Left cardiac atrium (tissue), 4 donors: ENCODE data around the gene HSPB9. TPM values are rescaled to one million over a fixed set of nuclear protein-coding genes. Genes with fewer than 3 reads are reported as not detected.

Experiments
- ATAC-seq, 2 donors: fragments of 200-7000 bp; cut with Tn5 transposase; one replicate each; pipeline ENCODE4 v1.9.1; 2020; ENCODE audit warnings: mild to moderate bottlenecking in 2 of 2, moderate library complexity in 2 of 2
- DNase-seq: peaks from one replicate; pipeline ENCODE4 v3.0.0-alpha.2; 2020
- intact Hi-C, 2 donors: fragments of 100-400 bp; cut with DNase I; formaldehyde crosslinking; loops; one replicate each; pipeline versions ENCODE4 v1.14.1 to v1.15.1; 2022 to 2023
- long read RNA-seq: library from polyadenylated mRNA; unstranded; transcript quantifications from one replicate; pipeline ENCODE4 v2.0.0, GENCODE V29; 2021
- total RNA-seq, 2 donors: library from RNA; stranded (reverse); fragmentation: NEBNext Ultra II Directional; extraction: Animal tissue kit (Norgen Biotek cat#: 25700); gene quantifications; one replicate each; pipeline ENCODE4 v1.2.1, GENCODE V29; 2021
- donor health status: DM: no; HTN: yes; CAD: no.
- donor health status: DM: no; HTN: yes; CAD: no; lungs with severe emphysema.
- donor health status: DM: yes; HTN: yes; CAD: no.
- donor health status: Dilated cardiomyopathy.

The HSPB9 gene
- total RNA-seq: under 1 TPM in 1 of 2 donors, not detected in 1; 0.24 TPM
- long read RNA-seq, partial matches to known transcripts: 0 of 1 reads
- long read RNA-seq, other reads (novel, unspliced or antisense): 0 of 1 reads

GRCh38 chr17:42122371-42123303 lies at the start of gene HSPB9:
Gene HSPB9, plus strand, starts transcription at chr17:42122804. Its CDS starts 47 bp downstream, at chr17:42122851.
- intact Hi-C loops: no loop called here
- DNase-seq: peak; percentile 72
- peak in 1 of 2 donors; percentile 67 for ATAC-seq

GRCh38 chr17:42075789-42076188 lies 46.8 kb upstream of the HSPB9 start:
- DNase-seq (no peak), ATAC-seq (no peak)
- intact Hi-C loops: no loop called here

- DNase-seq (no peak), ATAC-seq (no peak)
- intact Hi-C loops: no loop called here
Measured at GRCh38 chr17:42076797-42077559, 45.6 kb upstream of the HSPB9 start.

GRCh38 chr17:42077755-42078154 lies 44.8 kb upstream of the HSPB9 start:
- no peak for ATAC-seq
- intact Hi-C loops: no loop called here
- DNase-seq: no peak

- intact Hi-C loops: no loop called here
- ATAC-seq: no peak
- no peak for DNase-seq
Measured at GRCh38 chr17:42078396-42079043, 44.1 kb upstream of the HSPB9 start.

- intact Hi-C loops: no loop called here
- ATAC-seq (no peak), DNase-seq (no peak)
Measured at GRCh38 chr17:42079541-42079940, 43.1 kb upstream of the HSPB9 start.

GRCh38 chr17:42081516-42082129 lies 41.0 kb upstream of the HSPB9 start:
- no peak for ATAC-seq
- intact Hi-C loops: no loop called here
- DNase-seq: no peak

- intact Hi-C loops: no loop called here
- no peak for DNase-seq
Measured at GRCh38 chr17:42087042-42087701, 35.4 kb upstream of the HSPB9 start.

GRCh38 chr17:42087736-42088705 lies 34.6 kb upstream of the HSPB9 start:
- ATAC-seq (peak in 1 of 2 donors; percentile 19), DNase-seq (no peak)
- intact Hi-C loops: no loop called here

More at GRCh38 chr17:42087042-42087701, 35.4 kb upstream of the HSPB9 start:
- ATAC-seq: no peak

GRCh38 chr17:42088736-42089135 lies 33.9 kb upstream of the HSPB9 start:
- ATAC-seq (no peak), DNase-seq (no peak)
- intact Hi-C loops: no loop called here

GRCh38 chr17:42090964-42091790 lies 31.4 kb upstream of the HSPB9 start:
- no peak for ATAC-seq
- intact Hi-C loops: no loop called here
- DNase-seq: no peak

GRCh38 chr17:42092939-42093338 lies 29.7 kb upstream of the HSPB9 start:
- intact Hi-C loops: no loop called here
- no peak for ATAC-seq
- DNase-seq: no peak

- intact Hi-C loops: loop anchor here in 1 of 2 donors (5.0 kb wide), 1 partner anchor 67 kb away; no protein-coding TSS in a partner anchor
- ATAC-seq: no peak
Measured at GRCh38 chr17:42094375-42095069, 28.1 kb upstream of the HSPB9 start.

GRCh38 chr17:42096360-42097111 lies 26.1 kb upstream of the HSPB9 start:
- ATAC-seq (no peak), DNase-seq (no peak)
- intact Hi-C loops: loop anchor here in 1 of 2 donors (5.0 kb wide), 1 partner anchor 69 kb away; no protein-coding TSS in a partner anchor

More at GRCh38 chr17:42094375-42095069, 28.1 kb upstream of the HSPB9 start:
- no peak for DNase-seq
